Measurements from ENCODE around the gene HMX3. TPM values are rescaled to one million over a fixed set of nuclear protein-coding genes. Genes with fewer than 3 reads are reported as not detected.

The HMX3 gene
- not detected in 2 replicates for total RNA-seq
- long read RNA-seq: 0 reads

DNA sequence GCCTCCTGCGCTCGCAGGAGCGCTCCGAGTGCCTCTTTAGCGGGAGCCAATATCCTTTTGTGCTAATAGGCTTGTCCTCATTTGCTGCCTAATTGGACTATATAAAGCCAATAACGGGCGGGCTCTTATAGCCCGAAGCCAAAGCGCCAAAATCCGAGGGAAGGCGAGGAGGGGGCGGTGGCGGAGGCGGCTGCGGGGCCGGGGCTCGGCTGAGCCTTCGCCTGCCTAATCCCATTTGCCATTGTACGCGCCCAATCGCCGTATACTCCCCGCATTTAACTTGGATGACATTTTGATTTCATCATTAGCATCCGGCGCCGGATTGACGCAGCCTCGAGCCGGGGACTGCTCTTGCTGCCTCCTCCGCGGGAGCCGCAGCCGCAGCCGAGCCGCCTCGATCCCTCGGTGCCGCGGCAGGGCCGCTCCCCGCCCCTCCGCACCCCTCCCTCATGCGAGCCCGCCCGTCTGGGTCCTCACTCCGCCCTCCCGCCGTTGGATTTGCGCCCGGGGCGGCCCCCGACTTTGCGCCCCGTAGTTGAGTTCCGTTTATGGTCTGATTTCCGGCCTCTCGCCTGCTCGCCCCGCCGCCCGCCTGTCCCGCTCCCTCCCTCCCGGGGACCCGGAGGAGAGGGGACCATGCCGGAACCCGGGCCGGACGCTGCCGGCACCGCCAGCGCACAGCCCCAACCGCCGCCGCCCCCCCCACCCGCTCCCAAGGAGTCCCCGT lies at the start of gene HMX3:
Gene HMX3 (plus strand): TSS at position 556 of the 727 bp plus-strand sequence. CDS start 81 bp downstream, at position 637.
- Mint-ChIP-seq H3K27ac (no peak within 1 kb of the TSS), H3K4me1 (ENCODE audit: low read depth) (peaks cover 20% of the 10 kb centered on the region), H3K4me3 (ENCODE audit: low read depth) (peak within 1 kb of the TSS; percentile 41), H3K27me3 (peaks cover 85% of the 10 kb centered on the region), H3K9me3 (ENCODE audit: low read depth) (no peaks in the 10 kb centered on the region), H3K36me3 (ENCODE audit: insufficient read depth) (no peaks in the 10 kb centered on the region)
- TF ChIP-seq, protein P1, sequence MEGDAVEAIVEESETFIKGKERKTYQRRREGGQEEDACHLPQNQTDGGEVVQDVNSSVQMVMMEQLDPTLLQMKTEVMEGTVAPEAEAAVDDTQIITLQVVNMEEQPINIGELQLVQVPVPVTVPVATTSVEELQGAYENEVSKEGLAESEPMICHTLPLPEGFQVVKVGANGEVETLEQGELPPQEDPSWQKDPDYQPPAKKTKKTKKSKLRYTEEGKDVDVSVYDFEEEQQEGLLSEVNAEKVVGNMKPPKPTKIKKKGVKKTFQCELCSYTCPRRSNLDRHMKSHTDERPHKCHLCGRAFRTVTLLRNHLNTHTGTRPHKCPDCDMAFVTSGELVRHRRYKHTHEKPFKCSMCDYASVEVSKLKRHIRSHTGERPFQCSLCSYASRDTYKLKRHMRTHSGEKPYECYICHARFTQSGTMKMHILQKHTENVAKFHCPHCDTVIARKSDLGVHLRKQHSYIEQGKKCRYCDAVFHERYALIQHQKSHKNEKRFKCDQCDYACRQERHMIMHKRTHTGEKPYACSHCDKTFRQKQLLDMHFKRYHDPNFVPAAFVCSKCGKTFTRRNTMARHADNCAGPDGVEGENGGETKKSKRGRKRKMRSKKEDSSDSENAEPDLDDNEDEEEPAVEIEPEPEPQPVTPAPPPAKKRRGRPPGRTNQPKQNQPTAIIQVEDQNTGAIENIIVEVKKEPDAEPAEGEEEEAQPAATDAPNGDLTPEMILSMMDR (IDR thresholded peaks at IDR 0.05; ENCODE audit: unreplicated experiment): no peak
- no peak for DNase-seq (ENCODE audit: low spot score, unreplicated experiment)

DNA sequence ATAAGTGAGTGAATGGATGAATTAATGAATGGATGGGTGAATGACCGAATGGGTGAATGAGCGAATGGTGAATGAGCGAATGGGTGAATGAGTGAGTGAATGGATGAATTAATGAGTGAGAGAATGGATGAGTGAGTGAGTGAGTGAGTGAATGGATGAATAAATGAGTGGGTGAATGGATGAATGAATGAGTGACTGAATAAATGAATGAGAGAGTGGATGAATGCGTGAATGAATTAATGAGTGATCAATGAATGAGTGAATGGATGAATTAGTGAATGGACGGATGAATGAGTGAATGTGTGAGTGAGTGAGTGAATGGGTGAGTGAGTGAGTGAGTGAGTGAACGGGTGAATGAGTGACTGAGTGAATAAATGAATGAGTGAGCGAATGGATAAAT lies 49.5 kb upstream of the HMX3 start:
- H3K27me3 Mint-ChIP-seq: peaks cover 12% of the 10 kb centered on the region
- no peak overlapping the region for H3K4me3 Mint-ChIP-seq (ENCODE audit: low read depth)
- DNase-seq (ENCODE audit: low spot score, unreplicated experiment): no peak
- TF ChIP-seq, protein P1 (IDR thresholded peaks at IDR 0.05; ENCODE audit: unreplicated experiment): no peak
- H3K27ac Mint-ChIP-seq: no peak overlapping the region
- H3K4me1 Mint-ChIP-seq (ENCODE audit: low read depth): no peaks in the 10 kb centered on the region
- H3K9me3 Mint-ChIP-seq (ENCODE audit: low read depth): no peaks in the 10 kb centered on the region
- no peaks in the 10 kb centered on the region for H3K36me3 Mint-ChIP-seq (ENCODE audit: insufficient read depth)

DNA sequence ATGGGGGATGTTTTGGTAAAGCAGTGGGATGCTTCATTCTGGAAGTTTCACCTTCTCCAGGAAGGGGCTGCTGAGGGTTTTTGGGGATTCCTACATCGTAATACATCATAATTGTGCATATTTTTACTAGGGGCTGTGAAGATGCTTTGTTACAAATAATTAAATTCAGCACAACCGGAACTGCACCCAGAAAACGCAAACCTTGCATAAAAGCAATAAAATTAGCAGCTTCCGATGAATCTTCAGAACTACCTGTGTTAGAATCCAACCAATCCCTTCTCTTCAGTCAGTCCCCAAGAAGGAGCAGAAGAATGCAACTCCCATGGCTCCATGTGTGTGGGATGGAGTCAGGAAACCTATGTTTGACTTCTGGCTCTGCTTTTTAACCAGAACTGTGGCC lies 48.4 kb upstream of the HMX3 start:
- Mint-ChIP-seq H3K27me3 (peaks cover 15% of the 10 kb centered on the region), H3K27ac (no peak overlapping the region), H3K4me3 (ENCODE audit: low read depth) (no peak overlapping the region), H3K4me1 (ENCODE audit: low read depth) (no peaks in the 10 kb centered on the region), H3K9me3 (ENCODE audit: low read depth) (no peaks in the 10 kb centered on the region), H3K36me3 (ENCODE audit: insufficient read depth) (no peaks in the 10 kb centered on the region)
- TF ChIP-seq, protein P1 (IDR thresholded peaks at IDR 0.05; ENCODE audit: unreplicated experiment): no peak
- no peak for DNase-seq (ENCODE audit: low spot score, unreplicated experiment)

DNA sequence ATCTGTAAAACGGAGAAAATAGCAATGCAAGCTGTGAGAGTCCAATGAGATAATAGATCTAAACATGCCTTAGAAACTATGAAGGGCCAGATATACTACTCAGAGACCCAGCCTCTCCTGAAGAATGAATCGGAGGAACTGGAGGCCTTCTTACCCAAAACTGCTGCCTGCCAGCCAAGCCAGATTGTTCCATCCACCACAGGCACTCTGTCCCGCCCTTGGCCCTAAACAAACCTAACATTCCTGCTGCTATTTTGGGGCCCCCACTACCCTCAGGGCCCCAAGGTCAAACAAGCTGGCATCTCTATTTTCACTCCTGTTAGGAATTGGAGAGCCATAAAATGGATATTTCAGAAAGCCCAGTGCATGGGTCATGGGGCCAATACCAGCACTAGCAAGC lies 48.0 kb upstream of the HMX3 start:
- no peaks in the 10 kb centered on the region for H3K36me3 Mint-ChIP-seq (ENCODE audit: insufficient read depth)

DNA sequence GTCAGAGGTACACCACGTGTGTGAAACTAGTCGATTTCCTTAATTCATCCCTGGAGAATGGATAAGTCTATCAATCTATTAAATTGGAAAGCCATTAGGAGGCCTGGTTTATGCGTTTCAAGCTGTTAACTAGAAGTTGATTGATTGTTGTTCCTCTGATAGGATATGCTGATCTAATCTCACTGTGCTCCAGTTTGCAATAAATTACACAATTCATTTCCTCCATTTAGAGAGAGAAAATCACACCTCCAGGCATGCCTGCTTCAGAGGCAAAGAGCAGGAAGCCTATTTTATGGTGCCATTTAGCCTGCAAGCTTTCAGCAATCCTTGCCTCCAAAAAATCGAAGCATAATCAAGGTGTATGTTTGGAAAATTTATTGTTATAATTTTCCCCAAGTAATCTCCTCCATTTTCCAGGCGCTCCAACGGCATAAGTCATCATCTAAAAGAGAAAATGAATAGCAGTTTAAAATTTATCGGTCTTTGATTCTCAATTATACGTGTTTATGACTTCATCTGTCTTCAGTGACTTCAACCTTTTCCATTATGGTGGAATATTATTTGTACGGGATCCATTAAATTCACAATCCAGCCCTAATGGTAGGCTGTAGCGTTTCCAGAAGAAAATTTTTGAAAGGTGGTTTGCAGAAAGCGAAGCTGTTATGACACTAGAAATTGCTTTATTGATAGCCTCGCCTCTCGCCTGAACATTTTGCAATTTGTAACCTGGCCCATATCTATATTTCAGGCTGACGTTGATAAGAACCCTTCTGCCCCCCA lies 42.9 kb upstream of the HMX3 start:
- no peak overlapping the region for H3K4me3 Mint-ChIP-seq (ENCODE audit: low read depth)
- peaks cover 16% of the 10 kb centered on the region for H3K27me3 Mint-ChIP-seq
- H3K27ac Mint-ChIP-seq: no peak overlapping the region
- H3K4me1 Mint-ChIP-seq (ENCODE audit: low read depth): peaks cover 8% of the 10 kb centered on the region
- TF ChIP-seq, protein P1 (IDR thresholded peaks at IDR 0.05; ENCODE audit: unreplicated experiment): no peak
- H3K36me3 Mint-ChIP-seq (ENCODE audit: insufficient read depth): no peaks in the 10 kb centered on the region
- no peaks in the 10 kb centered on the region for H3K9me3 Mint-ChIP-seq (ENCODE audit: low read depth)
- DNase-seq (ENCODE audit: low spot score, unreplicated experiment): no peak

More for the DNA sequence above, 48.0 kb upstream of the HMX3 start:
- DNase-seq (ENCODE audit: low spot score, unreplicated experiment): no peak
- Mint-ChIP-seq H3K4me3 (ENCODE audit: low read depth) (no peak overlapping the region), H3K27me3 (peaks cover 15% of the 10 kb centered on the region), H3K9me3 (ENCODE audit: low read depth) (no peaks in the 10 kb centered on the region), H3K27ac (no peak overlapping the region), H3K4me1 (ENCODE audit: low read depth) (no peaks in the 10 kb centered on the region)
- TF ChIP-seq, protein P1 (IDR thresholded peaks at IDR 0.05; ENCODE audit: unreplicated experiment): no peak

All from progenitor cell of endocrine pancreas (in vitro differentiated cells).